ENCODE data around the gene PRDX2. TPM values are rescaled to one million over a fixed set of nuclear protein-coding genes. Genes with fewer than 3 reads are reported as not detected.
"Not testable (repeated sequence)": the region's sequence is repeated elsewhere in the genome, so short reads cannot be mapped to it uniquely, and the experiment has no call there.

PRDX2 gene
- total RNA-seq, 2 experiments from 2014 or later = 357 to 399 TPM

DNA sequence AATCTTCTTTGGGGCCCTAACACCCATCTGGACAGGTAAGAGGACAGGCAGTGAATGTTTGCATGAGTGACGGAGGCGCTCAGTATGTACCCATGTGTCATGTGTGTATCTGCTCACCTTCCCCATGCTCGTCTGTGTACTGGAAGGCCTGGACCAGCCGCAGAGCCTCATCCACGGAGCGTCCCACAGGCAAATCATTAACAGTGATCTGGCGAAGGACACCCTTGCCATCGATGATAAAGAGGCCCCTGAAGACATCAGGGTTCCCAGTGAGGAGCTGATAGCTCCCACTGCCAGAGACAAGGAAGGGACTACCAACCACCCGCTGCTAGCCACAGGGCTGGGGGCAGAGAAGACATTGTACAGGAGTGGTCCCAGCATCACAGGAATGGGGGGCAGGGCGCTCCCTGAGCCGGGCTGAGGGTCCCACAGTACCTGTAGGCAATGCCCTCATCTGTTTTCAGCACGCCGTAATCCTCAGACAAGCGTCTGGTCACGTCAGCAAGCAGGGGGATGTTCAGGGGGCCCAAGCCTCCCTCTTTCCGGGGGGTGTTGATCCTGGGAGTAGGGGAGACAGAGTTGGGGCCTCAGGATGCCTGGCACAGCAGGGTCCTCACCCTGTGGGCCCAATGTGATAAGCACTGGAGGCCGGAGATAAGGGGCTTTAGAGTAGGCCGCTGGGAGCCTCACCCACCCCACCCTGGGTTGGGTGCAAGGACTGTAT, 1.7 kb downstream of the PRDX2 start:
- no peaks in the 10 kb centered on the region for H3K9me3 ChIP-seq (ENCODE audit: low read length)
- DNase-seq (ENCODE audit: low spot score) = no peak
- peaks cover 12% of the 10 kb centered on the region; the same call in 1 of the 2 replicates for H3K79me2 ChIP-seq (ENCODE audit: insufficient read depth, low read depth, low read length)
- TF ChIP-seq, protein P1, sequence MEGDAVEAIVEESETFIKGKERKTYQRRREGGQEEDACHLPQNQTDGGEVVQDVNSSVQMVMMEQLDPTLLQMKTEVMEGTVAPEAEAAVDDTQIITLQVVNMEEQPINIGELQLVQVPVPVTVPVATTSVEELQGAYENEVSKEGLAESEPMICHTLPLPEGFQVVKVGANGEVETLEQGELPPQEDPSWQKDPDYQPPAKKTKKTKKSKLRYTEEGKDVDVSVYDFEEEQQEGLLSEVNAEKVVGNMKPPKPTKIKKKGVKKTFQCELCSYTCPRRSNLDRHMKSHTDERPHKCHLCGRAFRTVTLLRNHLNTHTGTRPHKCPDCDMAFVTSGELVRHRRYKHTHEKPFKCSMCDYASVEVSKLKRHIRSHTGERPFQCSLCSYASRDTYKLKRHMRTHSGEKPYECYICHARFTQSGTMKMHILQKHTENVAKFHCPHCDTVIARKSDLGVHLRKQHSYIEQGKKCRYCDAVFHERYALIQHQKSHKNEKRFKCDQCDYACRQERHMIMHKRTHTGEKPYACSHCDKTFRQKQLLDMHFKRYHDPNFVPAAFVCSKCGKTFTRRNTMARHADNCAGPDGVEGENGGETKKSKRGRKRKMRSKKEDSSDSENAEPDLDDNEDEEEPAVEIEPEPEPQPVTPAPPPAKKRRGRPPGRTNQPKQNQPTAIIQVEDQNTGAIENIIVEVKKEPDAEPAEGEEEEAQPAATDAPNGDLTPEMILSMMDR (conservative IDR thresholded peaks at IDR 0.05; ENCODE audit: low read length) = no peak
- TF ChIP-seq EZH2phosphoT487 (IDR thresholded peaks at IDR 0.05; ENCODE audit: borderline replicate concordance, low read depth, low read length) = no peak
- POLR2A ChIA-PET = interaction anchor here (1.2 kb wide), 1 partner anchor 8 kb away, joined by 4 read pairs; the partner anchor contains the start of gene JUNB
- CTCF ChIA-PET (ENCODE audit: unreplicated experiment) = interaction anchor here (0.6 to 1.3 kb wide), 2 partner anchors 10 to 22 kb away, joined by 3 to 4 read pairs; no protein-coding TSS in a partner anchor
- peaks cover 26% of the 10 kb centered on the region for H3K4me1 ChIP-seq (ENCODE audit: insufficient read depth, low read length, poor library complexity, severe bottlenecking)
- peak overlapping the region; percentile 92 for H3K4me2 ChIP-seq (ENCODE audit: low read length)
- intact Hi-C loops (cut with micrococcal nuclease; ENCODE audit: unreplicated experiment) = no loop called here
- no TSS peak for BruUV-seq (replicated peaks)
- no peak overlapping the region for H3K27ac ChIP-seq (ENCODE audit: low read depth, low read length, poor library complexity, severe bottlenecking)
- H4K20me1 ChIP-seq (ENCODE audit: insufficient read depth, low read length) = no peaks in the 10 kb centered on the region; the same call in 1 of the 2 replicates
- H3K36me3 ChIP-seq (ENCODE audit: insufficient read depth, low read length) = peaks cover 19% of the 10 kb centered on the region; the same call in 1 of the 2 replicates
- no peak overlapping the region for H2AFZ ChIP-seq (ENCODE audit: low read length)
- peak overlapping the region; percentile 95 for H3K4me3 ChIP-seq (ENCODE audit: low read depth, low read length, poor library complexity, severe bottlenecking)
- H3K9me2 ChIP-seq (ENCODE audit: insufficient read depth, low read length) = no peaks in the 10 kb centered on the region

DNA sequence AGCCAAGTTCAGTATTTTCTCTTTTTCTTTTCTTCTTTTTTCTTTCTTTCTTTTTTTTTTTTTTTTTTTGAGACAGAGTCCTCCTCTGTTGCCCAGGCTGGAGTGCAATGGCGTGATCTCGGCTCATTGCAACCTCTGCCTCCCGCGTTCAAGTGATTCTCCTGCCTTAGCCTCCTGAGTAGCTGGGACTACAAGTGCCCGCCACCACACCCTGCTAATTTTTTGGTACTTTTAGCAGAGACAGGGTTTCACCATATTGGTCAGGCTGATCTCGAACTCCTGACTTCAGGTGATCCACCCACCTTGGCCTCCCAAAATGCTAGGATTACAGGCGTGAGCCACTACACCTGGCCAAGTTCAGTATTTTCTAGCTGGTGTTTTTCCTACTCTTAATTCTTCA, 4.0 kb downstream of the PRDX2 start:
- POLR2A ChIA-PET = interaction anchor here (0.9 kb wide), 1 partner anchor 8 kb away, joined by 4 read pairs; no protein-coding TSS in a partner anchor
- H3K9me3 ChIP-seq (ENCODE audit: low read length); H3K4me3 ChIP-seq (ENCODE audit: low read depth, low read length, poor library complexity, severe bottlenecking); H4K20me1 ChIP-seq (ENCODE audit: insufficient read depth, low read length); H3K27ac ChIP-seq (ENCODE audit: low read depth, low read length, poor library complexity, severe bottlenecking); H3K4me2 ChIP-seq (ENCODE audit: low read length); H2AFZ ChIP-seq (ENCODE audit: low read length); CTCF ChIA-PET (ENCODE audit: unreplicated experiment); H3K9me2 ChIP-seq (ENCODE audit: insufficient read depth, low read length); BruUV-seq (replicated peaks); DNase-seq (ENCODE audit: low spot score): not testable (repeated sequence)
- Histone ChIP-seq H3K36me3 (ENCODE audit: insufficient read depth, low read length) (peaks cover 19% of the 10 kb centered on the region; the same call in 1 of the 2 replicates), H3K79me2 (ENCODE audit: insufficient read depth, low read depth, low read length) (peaks cover 18% of the 10 kb centered on the region), H3K4me1 (ENCODE audit: insufficient read depth, low read length, poor library complexity, severe bottlenecking) (peaks cover 33% of the 10 kb centered on the region)
- intact Hi-C loops (cut with micrococcal nuclease; ENCODE audit: unreplicated experiment) = loop anchor here (2.0 kb wide), 1 partner anchor 121 kb away; no protein-coding TSS in a partner anchor

DNA sequence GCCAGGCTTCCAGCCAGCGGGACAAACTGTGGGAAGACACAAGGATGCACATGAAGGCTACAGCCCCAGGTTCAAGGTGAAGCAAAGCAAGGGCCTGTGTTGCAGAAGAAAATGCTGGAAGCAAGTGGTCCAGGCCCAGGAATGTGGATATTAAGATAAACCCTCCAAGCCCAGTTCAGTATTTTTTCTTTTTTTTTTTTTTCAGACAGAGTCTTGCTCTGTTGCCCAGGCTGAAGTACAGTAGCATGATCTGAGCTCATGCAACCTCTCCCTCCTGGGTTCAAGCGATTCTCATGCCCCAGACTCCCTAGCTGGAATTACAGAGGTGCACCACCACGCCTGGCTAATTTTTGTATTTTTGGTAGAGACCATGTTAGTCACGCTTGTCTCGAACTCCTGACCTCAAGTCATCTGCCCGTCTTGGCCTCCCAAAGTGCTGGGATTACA, 4.4 kb downstream of the PRDX2 start:
- no peak for TF ChIP-seq EZH2phosphoT487 (IDR thresholded peaks at IDR 0.05; ENCODE audit: borderline replicate concordance, low read depth, low read length)
- TF ChIP-seq, protein P1 (conservative IDR thresholded peaks at IDR 0.05; ENCODE audit: low read length) = no peak
- BruUV-seq (replicated peaks) = no TSS peak
- Histone ChIP-seq H4K20me1 (ENCODE audit: insufficient read depth, low read length) (no peaks in the 10 kb centered on the region; the same call in 1 of the 2 replicates), H3K4me3 (ENCODE audit: low read depth, low read length, poor library complexity, severe bottlenecking) (no peak overlapping the region), H3K36me3 (ENCODE audit: insufficient read depth, low read length) (peaks cover 19% of the 10 kb centered on the region; the same call in 1 of the 2 replicates), H3K27ac (ENCODE audit: low read depth, low read length, poor library complexity, severe bottlenecking) (no peak overlapping the region), H3K4me1 (ENCODE audit: insufficient read depth, low read length, poor library complexity, severe bottlenecking) (peaks cover 28% of the 10 kb centered on the region), H3K79me2 (ENCODE audit: insufficient read depth, low read depth, low read length) (peaks cover 20% of the 10 kb centered on the region), H3K4me2 (ENCODE audit: low read length) (no peak overlapping the region), H3K9me2 (ENCODE audit: insufficient read depth, low read length) (no peaks in the 10 kb centered on the region), H3K9me3 (ENCODE audit: low read length) (no peaks in the 10 kb centered on the region), H2AFZ (ENCODE audit: low read length) (no peak overlapping the region)
- POLR2A ChIA-PET = interaction anchor here (0.9 kb wide), 1 partner anchor 9 kb away, joined by 4 read pairs; no protein-coding TSS in a partner anchor
- CTCF ChIA-PET (ENCODE audit: unreplicated experiment) = interaction anchor here (1.3 kb wide), 1 partner anchor 30 kb away, joined by 4 read pairs; no protein-coding TSS in a partner anchor
- intact Hi-C loops (cut with micrococcal nuclease; ENCODE audit: unreplicated experiment) = loop anchor here (2.0 kb wide), 1 partner anchor 120 kb away; no protein-coding TSS in a partner anchor
- DNase-seq (ENCODE audit: low spot score) = no peak
